Stimulated activated CD8-positive, alpha-beta memory T cell treated with anti-CD3 and anti-CD28 coated beads, Interleukin-4, amount 100 ng/mL, for 1 hour (primary cell): Measurements from ENCODE around the gene SPACA9.

Source experiments
- DNase-seq, 2 donors: peaks; one replicate each; pipeline ENCODE4 v3.0.0-alpha.2; 2020; ENCODE audit warnings: low read depth in 2 of 2, low spot score in 1 of 2

The SPACA9 gene

DNA sequence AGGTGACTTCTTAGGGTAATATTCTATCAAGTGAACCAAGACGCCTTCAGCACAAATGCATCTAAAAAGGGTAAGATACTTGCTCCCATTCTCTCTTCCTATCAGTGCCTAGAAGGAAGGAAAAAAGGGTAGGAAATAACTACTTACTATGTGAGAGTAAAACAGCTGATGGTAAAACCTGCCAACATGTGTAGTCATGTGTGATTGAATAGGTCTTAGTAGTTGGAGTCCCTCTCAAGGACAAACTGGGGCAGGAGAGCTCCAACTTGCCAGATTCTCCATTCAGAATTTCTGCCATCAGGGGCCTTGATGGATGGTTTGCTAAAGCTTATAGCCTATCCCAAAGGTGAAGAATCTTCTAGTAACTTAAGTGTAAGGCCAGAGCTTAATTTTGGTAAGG is 60.5 kb downstream of the SPACA9 start:
- no peak for DNase-seq
